Thyroid gland (tissue), 4 donors: ENCODE measurements around the gene SLC25A39.

ENCODE experiments used
- POLR2A ChIP-seq, 2 donors: fragments of 450-650 bp; IDR thresholded peaks; one replicate each; pipeline ENCODE4 v1.6.1; 2017; ENCODE audit warnings: antibody characterized with exemption in 2 of 2, mild to moderate bottlenecking in 2 of 2, moderate library complexity in 1 of 2
- TF ChIP-seq, protein P1 (sequence below), 6 experiments: fragments of 200-600 bp in 3 of 6; fragments of 450-650 bp in 3 of 6; sonication (generic) in 3 of 6; IDR thresholded peaks; one replicate each; pipeline ENCODE4 v1.5.1; 2016 to 2019; ENCODE audit warnings: antibody characterized with exemption in 6 of 6, mild to moderate bottlenecking in 2 of 6, inconsistent platforms in 1 of 6, moderate library complexity in 1 of 6

DNA sequence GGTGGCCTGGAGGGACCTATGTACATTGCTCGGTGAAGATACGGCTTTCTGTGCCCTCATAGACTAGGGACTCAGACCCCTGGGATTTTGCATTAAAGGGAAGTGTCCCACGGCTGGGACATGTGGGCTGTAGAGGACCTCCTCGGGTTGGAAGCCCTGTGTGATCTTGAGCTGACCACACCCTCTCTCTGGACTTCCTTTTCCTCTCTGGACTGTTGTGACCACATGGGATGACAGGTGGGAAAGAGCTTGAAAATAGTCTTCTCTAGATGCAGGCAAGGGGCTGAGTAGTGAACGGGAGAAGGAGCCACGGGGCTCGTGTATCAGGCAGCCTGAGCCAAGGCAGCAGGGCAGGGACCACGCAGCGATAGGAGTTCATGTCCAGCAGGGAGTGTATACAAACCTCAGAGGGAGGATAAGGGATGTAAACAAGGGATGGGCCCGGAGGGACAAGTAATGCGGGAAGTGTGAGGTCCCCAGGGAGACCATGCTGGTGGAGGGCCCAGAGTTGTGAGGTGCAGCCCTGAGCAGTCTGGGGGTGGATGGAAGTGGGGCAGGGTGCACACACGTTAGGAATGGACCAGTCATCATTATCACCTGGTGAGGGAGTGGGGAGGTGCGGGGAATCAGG is 52.2 kb downstream of the SLC25A39 start:
- TF ChIP-seq, protein P1, sequence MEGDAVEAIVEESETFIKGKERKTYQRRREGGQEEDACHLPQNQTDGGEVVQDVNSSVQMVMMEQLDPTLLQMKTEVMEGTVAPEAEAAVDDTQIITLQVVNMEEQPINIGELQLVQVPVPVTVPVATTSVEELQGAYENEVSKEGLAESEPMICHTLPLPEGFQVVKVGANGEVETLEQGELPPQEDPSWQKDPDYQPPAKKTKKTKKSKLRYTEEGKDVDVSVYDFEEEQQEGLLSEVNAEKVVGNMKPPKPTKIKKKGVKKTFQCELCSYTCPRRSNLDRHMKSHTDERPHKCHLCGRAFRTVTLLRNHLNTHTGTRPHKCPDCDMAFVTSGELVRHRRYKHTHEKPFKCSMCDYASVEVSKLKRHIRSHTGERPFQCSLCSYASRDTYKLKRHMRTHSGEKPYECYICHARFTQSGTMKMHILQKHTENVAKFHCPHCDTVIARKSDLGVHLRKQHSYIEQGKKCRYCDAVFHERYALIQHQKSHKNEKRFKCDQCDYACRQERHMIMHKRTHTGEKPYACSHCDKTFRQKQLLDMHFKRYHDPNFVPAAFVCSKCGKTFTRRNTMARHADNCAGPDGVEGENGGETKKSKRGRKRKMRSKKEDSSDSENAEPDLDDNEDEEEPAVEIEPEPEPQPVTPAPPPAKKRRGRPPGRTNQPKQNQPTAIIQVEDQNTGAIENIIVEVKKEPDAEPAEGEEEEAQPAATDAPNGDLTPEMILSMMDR (IDR thresholded peaks at IDR 0.05): no peak
- no peak for TF ChIP-seq POLR2A (IDR thresholded peaks at IDR 0.05)
